Colonic mucosa (tissue), 4 donors: Measurements from ENCODE around the gene ADAMTS18. TPM values are rescaled to one million over a fixed set of nuclear protein-coding genes. Genes with fewer than 3 reads are reported as not detected.
A peak's percentile ranks its signal among the peaks of the same experiment; 100 is the strongest.

Experiments
- DNase-seq: peaks from one replicate; pipeline ENCODE4 v3.0.0-alpha.2; 2020
- H3K27ac ChIP-seq: fragments of 200-600 bp; one replicate; pipeline ENCODE4 v1.8.0; 2021
- H3K27me3 ChIP-seq: fragments of 200-600 bp; one replicate; pipeline ENCODE4 v1.8.0; 2021
- H3K36me3 ChIP-seq: fragments of 200-600 bp; one replicate; pipeline ENCODE4 v1.8.0; 2021
- H3K4me1 ChIP-seq: fragments of 200-600 bp; one replicate; pipeline ENCODE4 v1.8.0; 2021; ENCODE audit warnings: mild to moderate bottlenecking
- H3K4me3 ChIP-seq: fragments of 200-600 bp; one replicate; pipeline ENCODE4 v1.8.0; 2021
- H3K9ac ChIP-seq, 2 donors: one replicate each; pipeline ENCODE4 v1.7.0; 2013; ENCODE audit warnings: control low read depth in 2 of 2, low read depth in 2 of 2, low read length in 2 of 2
- H3K9me3 ChIP-seq: fragments of 200-600 bp; one replicate; pipeline ENCODE4 v1.8.0; 2021
- CTCF ChIP-seq: fragments of 200-600 bp; IDR thresholded peaks from one replicate; pipeline ENCODE4 v1.8.0; 2022; ENCODE audit warnings: antibody characterized with exemption, mild to moderate bottlenecking
- intact Hi-C: fragments of 100-400 bp; cut with DNase I; formaldehyde crosslinking; loops from one replicate; pipeline ENCODE4 v1.14.1; 2022
- total RNA-seq, 2 donors: library from RNA; stranded (reverse); fragmentation: NEBNext Ultra II Directional in 1 of 2; extraction: Animal tissue kit (Norgen Biotek cat#: 25700) in 1 of 2; gene quantifications; one replicate each; pipeline ENCODE4 v1.2.1, GENCODE V29; 2021
- donor health status: healthy.
- donor health status: DM: no; HTN: no; CAD: no.
- donor health status: DM: no; HTN: no; CAD: no.

The ADAMTS18 gene
- total RNA-seq, 2 donors from 2014 or later: 0.05 to 0.29 TPM

- Histone ChIP-seq H3K9ac (no peak overlapping the region), H3K4me3 (no peak overlapping the region), H3K27ac (no peak overlapping the region), H3K4me1 (no peaks in the 10 kb centered on the region), H3K27me3 (no peaks in the 10 kb centered on the region), H3K9me3 (no peaks in the 10 kb centered on the region), H3K36me3 (no peaks in the 10 kb centered on the region)
- intact Hi-C loops: no loop called here
- TF ChIP-seq CTCF: no peak
- peak; percentile 19 for DNase-seq
Measured at GRCh38 chr16:77376358-77376757, 58.5 kb downstream of the ADAMTS18 start.

GRCh38 chr16:77375396-77375795 is 59.4 kb downstream of the ADAMTS18 start:
- no peaks in the 10 kb centered on the region for H3K27me3 ChIP-seq
- no peak for DNase-seq
- H3K4me3 ChIP-seq: no peak overlapping the region
- TF ChIP-seq CTCF: no peak
- no peak overlapping the region for H3K27ac ChIP-seq
- H3K4me1 ChIP-seq: no peaks in the 10 kb centered on the region
- H3K9ac ChIP-seq: no peak overlapping the region
- no peaks in the 10 kb centered on the region for H3K36me3 ChIP-seq
- no peaks in the 10 kb centered on the region for H3K9me3 ChIP-seq
- intact Hi-C loops: no loop called here

GRCh38 chr16:77374384-77374783 is 60.5 kb downstream of the ADAMTS18 start:
- H3K27ac ChIP-seq: no peak overlapping the region
- H3K36me3 ChIP-seq: no peaks in the 10 kb centered on the region
- no peak for DNase-seq
- H3K9me3 ChIP-seq: no peaks in the 10 kb centered on the region
- no peaks in the 10 kb centered on the region for H3K4me1 ChIP-seq
- no peaks in the 10 kb centered on the region for H3K27me3 ChIP-seq
- intact Hi-C loops: no loop called here
- no peak for TF ChIP-seq CTCF
- H3K4me3 ChIP-seq: no peak overlapping the region
- H3K9ac ChIP-seq: no peak overlapping the region

- intact Hi-C loops: no loop called here
Measured at GRCh38 chr16:77373726-77374125, 61.1 kb downstream of the ADAMTS18 start.

GRCh38 chr16:77364770-77365169 is 70.1 kb downstream of the ADAMTS18 start:
- no peak for TF ChIP-seq CTCF
- no peak for DNase-seq
- intact Hi-C loops: no loop called here
- Histone ChIP-seq H3K27ac (no peak overlapping the region), H3K36me3 (no peaks in the 10 kb centered on the region), H3K9me3 (no peaks in the 10 kb centered on the region), H3K27me3 (no peaks in the 10 kb centered on the region), H3K9ac (no peak overlapping the region), H3K4me1 (no peaks in the 10 kb centered on the region), H3K4me3 (no peak overlapping the region)

More at GRCh38 chr16:77373726-77374125, 61.1 kb downstream of the ADAMTS18 start:
- no peaks in the 10 kb centered on the region for H3K9me3 ChIP-seq
- H3K4me1 ChIP-seq: no peaks in the 10 kb centered on the region
- H3K27ac ChIP-seq: no peak overlapping the region
- no peak for TF ChIP-seq CTCF
- H3K27me3 ChIP-seq: no peaks in the 10 kb centered on the region
- DNase-seq: no peak
- no peak overlapping the region for H3K9ac ChIP-seq
- no peaks in the 10 kb centered on the region for H3K36me3 ChIP-seq
- no peak overlapping the region for H3K4me3 ChIP-seq

- no peak overlapping the region for H3K9ac ChIP-seq
- H3K9me3 ChIP-seq: no peaks in the 10 kb centered on the region
- no peak for TF ChIP-seq CTCF
- no peaks in the 10 kb centered on the region for H3K27me3 ChIP-seq
- H3K36me3 ChIP-seq: no peaks in the 10 kb centered on the region
- no peak overlapping the region for H3K4me3 ChIP-seq
- no peaks in the 10 kb centered on the region for H3K4me1 ChIP-seq
- no peak overlapping the region for H3K27ac ChIP-seq
- no peak for DNase-seq
- intact Hi-C loops: no loop called here
Measured at GRCh38 chr16:77359065-77359502, 75.8 kb downstream of the ADAMTS18 start.
